GM18861 (cell line): ENCODE measurements around the gene DYRK4.

ENCODE experiments used
- ATAC-seq: cut with Tn5 transposase; IDR thresholded peaks from one replicate; pipeline ENCODE4 v1.9.1; 2021; ENCODE audit not compliant: unreplicated experiment

Gene DYRK4

DNA sequence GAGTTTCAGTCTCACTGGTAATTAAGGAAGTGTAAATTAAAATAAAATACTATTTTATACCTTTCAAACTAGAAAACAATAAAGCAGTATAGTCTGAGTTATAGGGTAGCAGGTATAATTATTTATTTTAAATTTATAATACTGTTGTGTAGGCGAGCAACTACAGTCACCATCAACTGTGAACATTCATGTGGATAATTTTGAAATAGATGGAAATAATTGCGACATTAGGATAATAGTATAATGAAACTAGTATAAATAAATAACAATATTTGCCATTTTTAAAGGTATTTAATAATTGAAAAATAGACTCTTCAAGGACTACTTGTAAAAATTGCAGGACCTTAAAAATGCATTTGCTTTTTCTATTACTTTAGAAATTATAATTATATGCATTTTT, 3.8 kb upstream of the DYRK4 start:
- no peak for ATAC-seq

DNA sequence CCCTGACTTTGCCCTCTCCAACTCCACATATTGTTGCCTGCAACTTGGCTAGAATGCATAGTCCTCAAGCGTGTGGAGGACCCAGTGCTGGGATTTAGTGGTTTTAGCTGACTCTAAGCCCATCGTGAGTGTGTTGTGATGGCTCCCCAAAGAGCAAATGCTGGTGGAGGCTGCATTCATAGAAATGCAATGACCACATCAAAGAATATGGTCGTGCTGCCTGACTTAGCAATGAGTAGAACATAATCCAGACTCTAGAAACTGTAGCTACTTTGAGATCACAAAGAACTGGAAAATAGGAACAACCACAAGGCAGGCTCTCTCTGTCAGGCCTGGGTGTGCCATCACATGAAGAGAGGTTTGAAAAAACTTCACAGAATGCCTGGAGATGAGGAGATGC, 1.3 kb downstream of the DYRK4 start:
- ATAC-seq = no peak

DNA sequence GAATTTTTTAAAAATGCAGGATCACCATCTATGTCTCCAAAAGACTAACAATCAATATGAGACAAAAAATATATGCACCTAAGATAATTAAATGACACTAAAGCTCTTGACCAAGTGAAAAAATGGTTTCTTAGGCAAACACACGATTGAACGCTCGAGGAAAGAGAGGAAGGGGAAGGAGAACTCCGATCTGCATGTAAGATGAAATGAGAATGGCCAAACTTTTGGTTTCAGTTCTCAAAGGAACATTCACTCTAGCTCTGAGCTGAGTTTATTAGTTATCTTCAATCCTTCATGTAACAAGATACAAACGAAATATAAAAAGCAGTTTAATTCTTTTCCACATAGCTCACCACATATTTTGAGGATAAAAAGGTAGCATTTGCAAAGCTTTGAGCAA, 2.8 kb downstream of the DYRK4 start:
- no peak for ATAC-seq

DNA sequence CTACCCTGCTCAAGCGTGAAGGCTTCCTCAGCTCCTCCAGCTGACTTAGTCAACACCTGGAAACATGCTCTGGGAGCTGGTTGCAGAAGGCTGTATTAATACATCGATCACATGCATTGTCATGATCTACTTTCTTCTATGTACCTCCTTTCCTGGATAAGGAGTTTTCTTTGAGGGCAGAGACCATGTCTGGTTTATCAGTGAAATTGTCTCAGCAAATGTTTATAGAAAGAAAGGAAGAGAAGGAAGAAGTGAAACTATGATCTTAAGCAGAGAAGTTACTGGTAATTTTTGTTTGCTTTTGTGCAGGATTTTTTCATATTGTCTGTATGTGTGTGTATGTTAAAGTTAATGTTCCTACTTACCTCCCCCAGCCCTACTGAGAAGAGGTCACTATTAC, 4.5 kb downstream of the DYRK4 start:
- ATAC-seq = no peak

DNA sequence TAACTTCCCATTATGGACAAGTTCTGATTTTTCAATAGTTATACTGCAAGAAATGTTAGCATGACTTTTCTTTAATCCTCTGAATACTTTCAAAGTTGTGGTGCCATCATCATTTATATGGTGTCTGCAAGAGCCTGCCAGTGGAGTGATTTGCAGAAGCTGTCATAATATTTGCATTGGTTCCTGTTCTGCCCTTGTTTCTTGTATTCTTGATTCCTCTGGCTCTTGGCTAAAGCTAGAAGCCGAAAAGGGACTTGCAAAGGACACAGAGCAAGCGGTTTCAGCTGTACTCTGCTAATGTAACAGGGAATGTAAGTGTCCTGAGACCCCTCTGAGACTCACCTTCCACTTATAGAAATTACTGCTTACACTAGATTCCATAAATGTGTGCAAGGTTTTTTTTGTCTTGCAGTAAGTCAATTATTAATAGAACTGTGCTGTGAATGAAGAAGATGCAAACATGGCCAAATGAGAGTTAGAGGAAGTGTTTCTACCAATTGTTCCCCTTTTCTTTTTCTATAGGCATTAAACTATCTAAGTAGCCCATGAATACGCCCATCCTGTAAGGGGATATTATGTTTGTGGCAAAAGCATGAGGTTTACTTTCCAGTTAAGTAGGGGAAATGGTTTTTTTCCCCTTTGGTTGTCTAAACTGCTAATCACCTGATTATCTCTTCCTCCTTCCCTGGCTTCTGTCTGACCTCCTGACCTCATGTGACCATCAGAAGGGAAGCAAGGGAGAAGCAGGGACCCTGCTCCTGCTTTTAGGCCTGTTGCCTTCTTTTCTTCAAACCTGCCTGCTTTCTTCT, 5.3 kb downstream of the DYRK4 start:
- ATAC-seq = peak; percentile 61

DNA sequence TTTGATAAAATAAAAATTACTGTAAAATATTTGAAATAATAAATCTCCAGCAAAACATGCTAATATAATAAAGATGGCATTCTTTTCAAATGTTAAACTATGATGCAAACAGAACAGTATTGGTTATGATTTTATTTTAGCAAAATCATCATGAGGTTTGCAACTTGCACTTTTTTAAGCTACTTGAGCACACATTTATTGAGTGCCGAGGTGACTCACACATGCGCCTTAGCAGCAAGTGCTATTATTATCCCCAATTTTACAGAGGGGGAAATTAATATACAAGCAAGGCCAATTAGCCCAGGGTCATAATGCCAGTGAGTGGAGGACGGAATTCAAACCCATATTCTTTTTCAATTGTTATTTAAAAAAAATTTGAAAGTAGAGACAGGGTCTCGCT, 7.3 kb downstream of the DYRK4 start:
- ATAC-seq = no peak

DNA sequence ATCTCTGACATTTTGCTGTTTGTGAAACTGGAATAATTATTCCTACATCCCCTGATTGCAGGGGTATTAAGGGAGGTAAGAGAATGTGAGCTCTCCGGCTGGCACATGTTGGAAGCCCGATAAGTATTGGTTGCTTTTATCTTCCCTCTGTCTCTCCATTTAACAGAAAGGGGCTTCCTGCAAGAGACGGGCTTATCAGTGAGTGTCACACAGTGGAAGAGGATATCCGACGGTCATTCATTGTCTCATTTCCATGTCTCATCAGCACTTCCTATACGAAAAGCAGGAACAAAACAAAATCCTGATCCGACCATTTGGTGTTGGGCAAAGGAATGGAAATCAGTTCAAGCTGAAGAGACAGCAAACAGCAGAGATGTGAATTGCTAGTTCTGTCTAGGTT, 10.7 kb downstream of the DYRK4 start:
- no peak for ATAC-seq

DNA sequence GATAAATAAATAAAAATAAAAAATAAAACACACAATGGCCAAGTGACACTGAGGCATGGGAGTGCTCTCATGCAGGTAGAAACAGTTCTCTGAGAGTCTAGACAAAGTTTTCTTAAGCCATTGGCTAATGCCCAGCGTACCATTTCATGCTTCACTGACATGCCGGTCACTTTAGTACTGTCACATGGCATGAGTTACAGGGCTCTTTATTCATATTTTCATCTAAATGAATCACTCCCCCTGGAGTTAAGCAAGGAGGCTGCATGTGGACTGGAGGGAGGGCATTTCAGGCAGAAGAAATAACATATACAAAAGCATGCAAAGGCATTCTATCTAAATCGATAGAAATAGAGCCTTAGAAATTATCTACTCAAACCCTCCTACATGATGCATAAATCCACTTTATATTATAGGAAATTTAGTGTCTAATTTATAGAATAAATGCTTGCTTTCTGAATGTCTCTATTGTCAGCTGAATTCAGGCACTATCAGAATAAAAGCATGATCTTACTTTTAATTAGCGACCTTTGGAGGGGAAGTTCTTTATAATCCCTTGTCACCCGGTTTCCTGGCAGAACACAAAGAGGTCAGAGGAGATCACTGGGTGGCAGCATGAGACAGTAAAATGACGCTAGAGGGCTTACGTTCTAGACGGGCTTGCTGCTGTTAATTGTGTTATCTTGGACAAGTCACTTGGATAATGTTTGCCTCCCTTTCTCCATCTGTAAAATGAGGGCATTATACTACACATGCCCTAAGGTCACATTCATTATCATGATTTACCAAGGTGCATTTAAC, 17.5 kb downstream of the DYRK4 start:
- no peak for ATAC-seq

DNA sequence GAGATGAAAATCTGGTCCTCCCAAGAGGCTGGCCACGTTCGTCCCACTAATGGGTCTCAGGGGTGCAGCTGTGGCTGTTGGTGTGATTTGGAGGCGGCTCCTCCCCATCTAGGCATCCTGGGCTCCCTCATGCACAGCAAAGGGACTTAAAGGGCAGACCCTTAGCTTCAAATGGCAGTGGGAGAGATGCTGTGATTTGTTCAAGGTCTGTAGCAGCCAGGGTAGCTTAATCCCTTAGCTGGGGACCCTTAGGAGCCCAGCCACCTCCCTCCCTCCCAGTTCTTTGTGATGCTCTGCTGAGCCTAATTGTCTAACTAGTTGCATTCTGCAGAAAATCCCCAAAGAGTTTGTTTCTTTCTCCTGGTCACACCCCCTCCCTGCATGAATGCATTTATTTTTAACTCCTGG, 18.3 kb downstream of the DYRK4 start:
- no peak for ATAC-seq

DNA sequence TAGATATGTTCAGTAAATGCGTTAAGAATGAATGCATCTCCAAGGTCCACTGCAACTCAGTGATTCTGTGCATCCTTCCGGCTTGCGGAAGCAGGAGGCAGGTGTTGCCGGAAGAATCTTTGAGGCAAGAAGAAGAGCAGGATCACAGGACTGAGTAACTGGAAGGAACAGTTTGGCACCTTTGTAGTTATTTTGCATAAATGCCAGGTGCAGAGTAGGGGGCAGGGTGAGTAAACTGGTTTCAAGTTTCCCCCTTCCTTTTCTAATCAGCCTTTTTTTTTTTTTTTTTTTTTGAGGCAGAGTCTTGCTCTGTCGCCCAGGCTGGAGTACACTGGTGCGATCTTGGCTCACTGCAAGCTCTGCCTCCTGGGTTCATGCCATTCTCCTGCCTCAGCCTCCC, 22.3 kb downstream of the DYRK4 start:
- no peak for ATAC-seq

DNA sequence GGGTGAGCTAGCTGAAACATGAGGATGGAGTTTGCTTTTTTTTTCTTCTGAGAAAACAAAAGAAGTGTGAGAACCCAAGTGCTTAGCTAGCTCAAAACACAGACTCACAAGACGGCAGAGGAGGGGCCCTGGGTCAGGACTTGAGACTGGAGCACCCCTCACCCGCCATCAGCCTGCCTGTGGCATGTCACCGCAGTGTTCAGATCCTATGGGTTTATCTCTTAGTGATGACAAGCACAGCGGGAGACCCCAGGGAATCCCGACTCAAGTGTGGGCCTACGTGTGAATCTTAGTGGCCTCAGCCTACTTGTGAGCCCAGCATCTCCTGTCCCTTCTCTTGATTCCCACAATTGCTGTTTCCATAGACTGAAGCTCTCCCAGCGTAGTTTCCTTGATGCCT, 22.9 kb downstream of the DYRK4 start:
- no peak for ATAC-seq

DNA sequence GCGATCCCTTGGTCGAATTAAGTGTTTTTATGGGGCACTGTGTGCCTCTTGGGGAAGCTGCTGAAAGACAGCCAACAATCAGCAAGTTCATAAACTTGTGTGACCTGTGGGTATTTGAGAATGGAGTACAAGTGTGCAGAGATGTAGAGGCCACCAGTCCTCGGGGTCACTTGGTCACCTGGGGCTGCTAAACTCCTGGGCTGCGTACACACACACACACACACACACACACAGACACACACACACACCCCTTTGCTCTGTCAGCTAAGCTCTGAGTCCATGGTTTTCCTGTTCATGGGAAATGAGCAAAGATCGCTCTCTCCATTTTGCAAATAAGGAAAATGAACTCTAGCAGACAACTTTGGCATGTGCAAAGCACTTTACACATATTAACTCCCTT, 24.5 kb downstream of the DYRK4 start:
- no peak for ATAC-seq

DNA sequence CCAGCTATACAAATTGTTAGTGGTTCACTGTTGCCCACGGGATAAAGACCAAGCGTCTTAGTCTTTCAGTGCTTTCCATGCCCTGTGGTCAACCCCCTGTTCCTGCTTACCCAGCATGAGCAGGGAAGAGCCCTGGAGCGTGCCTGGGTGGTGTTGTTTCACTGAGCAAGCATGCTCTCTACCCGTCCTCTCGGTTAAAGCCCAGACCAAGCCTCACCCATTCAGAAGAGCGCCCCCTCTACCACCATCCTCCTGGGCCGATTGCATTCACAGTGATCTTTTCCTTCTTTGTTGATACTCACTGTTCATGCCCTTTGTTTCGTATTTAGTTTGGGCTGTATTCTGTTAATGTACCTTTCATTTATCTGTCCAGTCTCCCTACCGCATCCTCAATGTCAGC, 25.1 kb downstream of the DYRK4 start:
- no peak for ATAC-seq

DNA sequence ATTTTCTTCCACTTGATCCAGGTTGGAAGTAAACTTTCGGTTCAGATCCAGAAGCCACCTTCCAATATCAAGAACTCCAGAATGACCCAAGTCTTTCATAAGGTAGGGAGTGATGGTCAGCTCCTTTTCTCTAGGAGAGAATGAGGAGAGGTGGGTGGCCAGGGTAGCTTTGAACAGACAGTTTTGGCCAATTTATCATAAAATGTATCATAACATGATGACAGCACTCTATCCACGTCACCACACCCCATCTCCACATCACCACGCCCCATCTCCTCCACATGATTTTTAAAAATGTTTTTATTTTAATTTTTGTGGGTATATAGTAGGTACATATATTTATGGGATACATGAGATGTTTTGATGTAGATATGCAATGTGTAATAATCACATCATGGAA, 26.9 kb downstream of the DYRK4 start:
- ATAC-seq = no peak

DNA sequence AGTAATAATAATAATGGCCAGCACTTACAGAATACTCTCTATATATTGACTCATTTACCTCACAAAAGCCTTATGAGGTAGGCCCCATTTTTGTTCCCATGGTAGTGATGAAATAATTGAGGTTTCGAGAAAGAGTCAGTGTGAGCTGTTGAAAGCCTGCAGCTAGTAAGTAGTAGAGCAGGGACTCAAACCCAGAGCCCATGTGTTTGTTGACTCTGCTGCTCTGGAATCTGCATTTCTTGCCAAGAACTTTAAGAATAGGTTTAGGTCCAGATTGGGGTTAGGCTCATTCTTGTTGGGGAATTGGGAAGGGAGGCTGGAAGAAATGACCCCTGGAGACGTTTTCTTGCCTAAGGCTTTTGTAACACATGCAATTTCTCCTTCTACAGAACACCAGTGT, 27.9 kb downstream of the DYRK4 start:
- ATAC-seq = no peak

DNA sequence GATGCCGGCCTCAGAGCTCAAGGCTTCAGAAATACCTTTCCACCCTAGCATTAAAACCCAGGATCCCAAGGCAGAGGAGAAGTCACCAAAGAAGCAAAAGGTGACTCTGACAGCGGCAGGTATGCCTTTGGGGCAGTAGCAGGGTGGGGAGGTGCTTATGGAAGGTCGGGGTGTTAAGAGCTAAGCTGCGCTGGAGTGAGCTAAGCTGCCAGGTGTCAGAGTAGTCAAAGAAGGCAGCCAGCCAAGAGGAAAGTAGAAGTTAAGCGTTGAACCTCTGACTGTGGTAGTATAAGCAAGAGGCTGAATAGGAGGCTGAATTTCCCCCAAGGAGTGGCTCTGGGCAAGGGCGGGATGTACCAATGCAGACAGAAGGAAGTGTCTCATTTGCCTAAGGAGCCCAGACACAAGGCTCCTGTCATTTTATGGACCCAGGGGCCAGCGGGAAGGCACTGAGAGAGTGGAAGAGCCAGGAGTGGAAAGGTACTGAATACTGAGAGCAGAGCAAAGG, 29.2 kb downstream of the DYRK4 start:
- ATAC-seq = no peak

DNA sequence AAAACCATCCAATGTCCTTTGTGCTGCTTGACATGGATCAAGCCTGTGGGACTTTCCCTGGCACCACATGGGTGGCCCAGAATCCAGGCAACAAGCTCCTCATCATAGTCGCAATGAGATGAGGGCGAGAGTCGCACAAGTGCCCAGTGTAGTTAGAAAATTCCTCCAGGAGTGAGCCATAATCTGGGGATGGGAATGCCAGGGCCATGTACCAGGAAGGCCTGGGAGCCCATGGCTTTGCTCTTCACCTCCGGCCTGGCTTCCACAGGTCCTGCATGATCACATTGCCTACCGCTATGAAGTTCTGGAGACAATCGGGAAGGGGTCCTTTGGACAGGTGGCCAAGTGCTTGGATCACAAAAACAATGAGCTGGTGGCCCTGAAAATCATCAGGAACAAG, 33.9 kb downstream of the DYRK4 start:
- no peak for ATAC-seq

DNA sequence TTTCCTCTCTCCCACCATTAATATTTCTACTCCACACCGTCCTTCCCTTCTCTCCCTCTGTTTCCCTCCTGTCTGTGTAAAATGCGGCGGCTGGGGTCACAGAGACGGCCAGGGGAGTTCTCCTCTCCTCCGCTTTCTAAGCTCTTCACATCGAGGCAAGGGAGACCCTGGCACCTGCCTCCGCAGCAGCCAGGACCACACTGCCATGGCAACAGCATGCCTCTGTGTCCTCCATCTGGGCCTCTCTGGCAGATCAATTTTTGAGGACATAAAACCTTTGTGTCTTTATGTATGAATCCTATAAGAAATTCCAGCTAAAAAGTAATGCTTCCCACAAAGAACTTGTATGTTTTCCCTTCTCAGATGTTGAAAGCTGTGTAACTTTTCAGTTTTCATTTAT, 41.4 kb downstream of the DYRK4 start:
- ATAC-seq = no peak

DNA sequence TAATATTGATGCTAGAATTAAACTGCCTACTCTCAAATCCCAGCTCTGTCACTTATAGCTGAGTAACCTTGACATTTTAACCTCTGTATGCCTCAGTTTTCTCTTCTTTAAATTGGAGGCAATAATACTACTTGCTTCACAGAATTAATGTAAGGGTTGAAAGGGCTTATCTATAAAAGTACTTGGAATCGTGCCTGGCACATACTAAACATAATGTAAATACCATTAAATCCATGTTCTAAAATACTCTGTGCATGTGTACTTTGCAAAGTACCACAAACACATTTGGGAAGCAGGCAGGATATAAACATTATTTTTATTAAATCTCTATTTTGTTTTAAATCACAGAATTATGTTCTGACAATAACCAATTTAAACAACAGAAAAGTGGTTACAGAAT, 41.9 kb downstream of the DYRK4 start:
- ATAC-seq = no peak

DNA sequence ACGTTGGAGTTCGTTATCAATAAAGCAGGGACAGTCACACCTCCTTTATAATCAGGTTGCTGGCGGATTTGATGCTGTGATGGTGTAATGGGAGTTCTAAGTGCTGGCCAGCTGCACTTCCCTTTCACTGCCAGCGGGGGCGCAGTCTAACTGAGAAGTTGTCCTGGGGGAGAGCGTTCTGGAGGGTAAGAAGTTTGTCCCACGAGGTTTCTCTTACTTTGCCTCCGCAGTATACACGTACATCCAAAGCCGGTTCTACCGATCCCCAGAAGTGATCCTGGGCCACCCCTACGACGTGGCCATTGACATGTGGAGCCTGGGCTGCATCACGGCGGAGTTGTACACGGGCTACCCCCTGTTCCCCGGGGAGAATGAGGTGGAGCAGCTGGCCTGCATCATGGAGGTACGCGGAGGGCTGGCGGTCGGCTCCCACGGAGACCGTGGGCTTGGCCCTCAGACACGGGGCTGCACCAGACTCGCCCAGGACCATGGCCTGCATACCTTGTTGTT, 42.7 kb downstream of the DYRK4 start:
- peak; percentile 97 for ATAC-seq

DNA sequence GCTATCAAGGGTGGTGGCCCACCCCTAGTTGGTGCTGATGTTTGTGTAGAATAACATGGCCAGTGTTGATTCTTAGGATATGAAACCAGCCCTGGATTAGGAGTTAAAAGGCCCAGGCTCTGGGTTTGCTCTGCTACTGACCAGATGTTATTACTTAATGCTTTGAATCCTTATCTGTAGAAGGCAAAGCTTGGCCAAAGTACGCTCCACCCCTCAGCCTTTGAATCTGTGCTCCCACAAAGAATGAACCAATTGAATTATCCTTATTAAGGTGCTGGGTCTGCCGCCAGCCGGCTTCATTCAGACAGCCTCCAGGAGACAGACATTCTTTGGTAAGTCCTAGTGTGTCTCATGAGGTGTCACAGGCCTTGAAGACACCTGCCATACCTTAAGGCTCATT, 45.0 kb downstream of the DYRK4 start:
- no peak for ATAC-seq

DNA sequence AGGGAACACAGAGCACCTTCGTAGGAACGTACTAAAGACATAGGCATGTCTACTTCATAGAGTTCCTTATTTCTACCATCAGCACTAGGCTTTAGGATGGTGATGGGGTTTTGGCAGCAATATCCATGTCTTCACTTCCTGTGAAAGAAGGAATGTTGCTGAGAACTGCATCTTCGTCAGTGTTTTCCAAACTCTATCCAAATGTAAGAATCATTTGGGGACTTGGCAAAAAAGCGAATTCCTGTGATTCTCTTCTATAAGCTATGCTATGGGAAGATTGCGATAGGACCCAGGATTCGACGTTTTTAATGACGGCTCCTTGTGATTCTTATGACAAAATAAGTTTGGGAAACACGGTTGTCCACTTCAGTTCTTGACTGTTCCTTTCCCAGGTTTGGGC, 47.1 kb downstream of the DYRK4 start:
- ATAC-seq = no peak
